ENCODE results near the gene IGF2BP3. TPM values are rescaled to one million over a fixed set of nuclear protein-coding genes. Genes with fewer than 3 reads are reported as not detected.

Gene IGF2BP3
- total RNA-seq, 1 experiment from 2014 or later = 139 TPM

DNA sequence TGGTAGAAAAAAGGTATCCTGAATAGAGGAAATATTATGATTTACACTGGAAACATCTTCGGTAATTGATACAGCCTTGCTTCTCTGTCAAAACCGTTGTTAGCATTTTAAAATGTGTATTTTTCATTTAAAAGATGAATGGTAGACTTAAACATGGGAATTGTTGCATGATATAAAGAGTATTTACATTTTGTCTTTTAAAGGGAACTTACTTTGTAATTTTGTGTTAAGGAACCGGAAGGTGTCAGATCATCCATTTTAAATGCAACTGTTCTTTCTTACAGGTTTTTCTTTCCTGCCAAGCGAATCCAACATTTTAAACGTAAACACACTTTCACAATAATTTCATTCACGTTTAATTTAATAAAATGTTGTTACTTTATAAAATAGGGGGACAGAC, 1.8 kb upstream of the IGF2BP3 start:
- Histone ChIP-seq H3K4me2 (peak overlapping the region; percentile 99), H2AFZ (peak overlapping the region; percentile 78; the same call in 1 of the 2 replicates), H3K79me2 (ENCODE audit: low read depth) (peaks cover 77% of the 10 kb centered on the region), H3K9me3 (ENCODE audit: insufficient read depth, low read depth) (no peaks in the 10 kb centered on the region), H3K4me1 (replicated peaks; ENCODE audit: insufficient read depth) (peaks cover 37% of the 10 kb centered on the region), H4K20me1 (ENCODE audit: insufficient read depth) (no peaks in the 10 kb centered on the region), H3K9me2 (ENCODE audit: insufficient read depth) (no peaks in the 10 kb centered on the region), H3K36me3 (ENCODE audit: low read depth) (no peaks in the 10 kb centered on the region; the same call in 1 of the 2 replicates), H3K27ac (peak overlapping the region; percentile 92), H3K4me3 (peak overlapping the region; percentile 73), H3K27me3 (ENCODE audit: insufficient read depth, low read depth) (no peaks in the 10 kb centered on the region), H3F3A (ENCODE audit: insufficient read depth, low read depth) (peaks cover 34% of the 10 kb centered on the region)
- DNase-seq = no peak
- intact Hi-C loops (cut with micrococcal nuclease; ENCODE audit: unreplicated experiment) = loop anchor here (5.0 to 10.0 kb wide), 4 partner anchors 70 to 1103 kb away; partner anchors contain the start of genes PALS2, STK31 and TOMM7
- TF ChIP-seq CTCF (conservative IDR thresholded peaks at IDR 0.05) (no peak), EZH2 (IDR thresholded peaks at IDR 0.05; ENCODE audit: low read depth) (no peak)
- BruUV-seq (replicated peaks) = no TSS peak
- POLR2A ChIA-PET (ENCODE audit: unreplicated experiment) = interaction anchor here (0.7 kb wide), 1 partner anchor 894 kb away, joined by 9 read pairs; no protein-coding TSS in a partner anchor
- CTCF ChIA-PET = no interaction called here

GRCh38 chr7:23471106-23471859, 992 bp upstream of the IGF2BP3 start:
- peaks cover 77% of the 10 kb centered on the region for H3K79me2 ChIP-seq (ENCODE audit: low read depth)
- BruUV-seq (replicated peaks) = TSS peak; percentile 57
- peak; percentile 86 to 99 for DNase-seq

DNA sequence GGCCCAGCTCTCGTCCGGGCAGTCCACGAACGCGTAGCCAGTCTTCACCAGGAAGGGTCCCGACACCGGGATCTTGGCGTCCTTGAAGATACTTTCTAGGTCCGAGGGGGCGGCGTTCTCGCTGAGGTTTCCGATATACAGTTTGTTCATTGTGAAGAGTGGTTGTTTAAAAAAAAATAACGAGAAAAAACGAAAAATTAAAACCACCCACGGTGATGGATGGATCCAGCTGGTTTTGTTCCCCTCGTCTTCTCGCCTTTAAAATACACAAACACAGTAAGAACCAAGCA, 385 bp downstream of the IGF2BP3 start:
- H3K27ac ChIP-seq = peak overlapping the region; percentile 92
- no peak for TF ChIP-seq CTCF (conservative IDR thresholded peaks at IDR 0.05)
- TF ChIP-seq EZH2 (IDR thresholded peaks at IDR 0.05; ENCODE audit: low read depth) = no peak
- H3K27me3 ChIP-seq (ENCODE audit: insufficient read depth, low read depth) = no peaks in the 10 kb centered on the region
- POLR2A ChIA-PET (ENCODE audit: unreplicated experiment) = interaction anchor here (0.7 to 0.9 kb wide), 4 partner anchors 53 to 1364 kb away, joined by 3 to 10 read pairs (median 4); partner anchors contain the start of gene TRA2A
- intact Hi-C loops (cut with micrococcal nuclease; ENCODE audit: unreplicated experiment) = loop anchor here (1.0 to 10.0 kb wide), 6 partner anchors 60 to 1105 kb away; partner anchors contain the start of genes PALS2, STK31 and TOMM7
- peaks cover 38% of the 10 kb centered on the region for H3K4me1 ChIP-seq (replicated peaks; ENCODE audit: insufficient read depth)
- peak overlapping the region; percentile 73 for H3K4me3 ChIP-seq
- CTCF ChIA-PET = interaction anchor here (0.5 to 0.8 kb wide), 3 partner anchors 262 to 904 kb away, joined by 3 to 11 read pairs (median 5); no protein-coding TSS in a partner anchor
- peak in 1 of 2 experiments; percentile 25 for DNase-seq
- peaks cover 48% of the 10 kb centered on the region for H3F3A ChIP-seq (ENCODE audit: insufficient read depth, low read depth)
- peak overlapping the region; percentile 69 for H2AFZ ChIP-seq
- peaks cover 9% of the 10 kb centered on the region; the same call in 1 of the 2 replicates for H3K36me3 ChIP-seq (ENCODE audit: low read depth)
- BruUV-seq (replicated peaks) = TSS peak; percentile 48
- H4K20me1 ChIP-seq (ENCODE audit: insufficient read depth) = peaks cover 2% of the 10 kb centered on the region; the same call in 1 of the 2 replicates
- no peaks in the 10 kb centered on the region for H3K9me2 ChIP-seq (ENCODE audit: insufficient read depth)
- H3K4me2 ChIP-seq = peak overlapping the region; percentile 99
- peaks cover 73% of the 10 kb centered on the region for H3K79me2 ChIP-seq (ENCODE audit: low read depth)
- H3K9me3 ChIP-seq (ENCODE audit: insufficient read depth, low read depth) = no peaks in the 10 kb centered on the region

More at GRCh38 chr7:23471106-23471859, 992 bp upstream of the IGF2BP3 start:
- Histone ChIP-seq H3K9me3 (ENCODE audit: insufficient read depth, low read depth) (no peaks in the 10 kb centered on the region), H3K9me2 (ENCODE audit: insufficient read depth) (no peaks in the 10 kb centered on the region), H3K27ac (peak overlapping the region; percentile 92), H3K4me3 (peak overlapping the region; percentile 73), H3K4me2 (peak overlapping the region; percentile 99), H3K27me3 (ENCODE audit: insufficient read depth, low read depth) (no peaks in the 10 kb centered on the region), H3K4me1 (replicated peaks; ENCODE audit: insufficient read depth) (peaks cover 37% of the 10 kb centered on the region), H3K36me3 (ENCODE audit: low read depth) (peaks cover 8% of the 10 kb centered on the region; the same call in 1 of the 2 replicates), H2AFZ (peak overlapping the region; percentile 78), H4K20me1 (ENCODE audit: insufficient read depth) (no peaks in the 10 kb centered on the region), H3F3A (ENCODE audit: insufficient read depth, low read depth) (peaks cover 39% of the 10 kb centered on the region)
- TF ChIP-seq EZH2 (IDR thresholded peaks at IDR 0.05; ENCODE audit: low read depth) (no peak), CTCF (conservative IDR thresholded peaks at IDR 0.05) (no peak)
- intact Hi-C loops (cut with micrococcal nuclease; ENCODE audit: unreplicated experiment) = loop anchor here (5.0 to 10.0 kb wide), 4 partner anchors 69 to 1104 kb away; partner anchors contain the start of genes PALS2, STK31 and TOMM7
- ChIA-PET CTCF (no interaction called here), POLR2A (ENCODE audit: unreplicated experiment) (no interaction called here)

Measured in PC-9 (cell line).